ENCODE results near the gene TMEM179. TPM values are rescaled to one million over a fixed set of nuclear protein-coding genes. Genes with fewer than 3 reads are reported as not detected.

TMEM179 gene
- total RNA-seq, 3 donors from 2014 or later: 0.64 to 8.4 (median 0.82) TPM

- Histone ChIP-seq H3K4me1 (ENCODE audit: low read depth) (no peaks in the 10 kb centered on the region), H3K4me3 (no peak overlapping the region), H3K9me3 (no peaks in the 10 kb centered on the region), H3K36me3 (ENCODE audit: low read depth) (no peaks in the 10 kb centered on the region)
- intact Hi-C loops (cut with DNase I, micrococcal nuclease): no loop called here
- ATAC-seq: no peak
- DNase-seq: peak in 1 of 3 donors; percentile 16
- no peak for TF ChIP-seq CTCF (IDR thresholded peaks at IDR 0.05)
These were observed 55.6 kb downstream of the TMEM179 start for GRCh38 chr14:104548802-104549535.

GRCh38 chr14:104547998-104548700 lies 56.4 kb downstream of the TMEM179 start:
- DNase-seq (peak in 1 of 3 donors; percentile 14), ATAC-seq (no peak)
- Histone ChIP-seq H3K4me3 (no peak overlapping the region), H3K9me3 (no peaks in the 10 kb centered on the region), H3K4me1 (ENCODE audit: low read depth) (no peaks in the 10 kb centered on the region), H3K36me3 (ENCODE audit: low read depth) (no peaks in the 10 kb centered on the region)
- intact Hi-C loops (cut with DNase I, micrococcal nuclease): no loop called here
- no peak for TF ChIP-seq CTCF (IDR thresholded peaks at IDR 0.05)

- DNase-seq (peak in 1 of 3 donors; percentile 32), ATAC-seq (no peak)
- no peaks in the 10 kb centered on the region for H3K9me3 ChIP-seq
These were observed 57.1 kb downstream of the TMEM179 start for GRCh38 chr14:104547310-104547997.

DNA sequence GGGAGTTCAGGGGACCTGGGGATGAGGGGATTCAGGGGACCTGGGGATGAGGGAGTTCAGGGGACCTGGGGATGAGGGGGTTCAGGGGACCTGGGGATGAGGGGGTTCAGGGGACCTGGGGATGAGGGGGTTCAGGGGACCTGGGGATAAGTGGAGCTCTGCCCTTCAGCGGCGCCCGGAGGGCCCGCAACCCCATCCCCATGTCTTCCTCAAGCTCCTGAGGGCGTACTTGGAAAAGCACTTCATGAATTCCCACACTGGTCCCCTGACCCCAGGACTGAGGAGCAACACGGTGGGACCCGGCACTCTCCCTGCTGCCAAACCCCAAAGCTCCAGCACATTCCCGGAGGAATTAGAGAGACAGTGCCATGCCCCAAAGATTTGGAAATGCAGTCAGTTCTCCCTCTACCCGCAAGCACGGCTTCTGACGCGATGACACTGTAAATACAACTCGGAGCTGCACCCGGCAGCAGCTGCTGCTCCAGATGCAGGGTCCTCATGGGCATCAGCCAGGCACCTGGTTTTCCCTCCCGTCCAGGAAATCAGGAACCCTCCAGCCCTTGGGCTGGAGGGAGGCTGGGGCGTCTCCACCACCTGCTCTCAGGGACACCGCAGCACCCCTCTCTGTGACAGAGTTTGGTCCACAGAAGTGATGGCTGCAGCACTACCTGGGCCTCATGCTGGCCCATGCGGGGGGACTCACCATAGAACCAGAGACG lies 57.8 kb downstream of the TMEM179 start:
- no peaks in the 10 kb centered on the region for H3K4me1 ChIP-seq (ENCODE audit: low read depth)
- H3K4me3 ChIP-seq: no peak overlapping the region
- DNase-seq (peak in 1 of 3 donors; percentile 17), ATAC-seq (no peak)
- no peak for TF ChIP-seq CTCF (IDR thresholded peaks at IDR 0.05)
- H3K36me3 ChIP-seq (ENCODE audit: low read depth): no peaks in the 10 kb centered on the region
- H3K9me3 ChIP-seq: no peaks in the 10 kb centered on the region
- intact Hi-C loops (cut with DNase I, micrococcal nuclease): no loop called here

More at GRCh38 chr14:104547310-104547997, 57.1 kb downstream of the TMEM179 start:
- Histone ChIP-seq H3K4me1 (ENCODE audit: low read depth) (no peaks in the 10 kb centered on the region), H3K36me3 (ENCODE audit: low read depth) (no peaks in the 10 kb centered on the region), H3K4me3 (no peak overlapping the region)
- no peak for TF ChIP-seq CTCF (IDR thresholded peaks at IDR 0.05)
- intact Hi-C loops (cut with DNase I, micrococcal nuclease): no loop called here

DNA sequence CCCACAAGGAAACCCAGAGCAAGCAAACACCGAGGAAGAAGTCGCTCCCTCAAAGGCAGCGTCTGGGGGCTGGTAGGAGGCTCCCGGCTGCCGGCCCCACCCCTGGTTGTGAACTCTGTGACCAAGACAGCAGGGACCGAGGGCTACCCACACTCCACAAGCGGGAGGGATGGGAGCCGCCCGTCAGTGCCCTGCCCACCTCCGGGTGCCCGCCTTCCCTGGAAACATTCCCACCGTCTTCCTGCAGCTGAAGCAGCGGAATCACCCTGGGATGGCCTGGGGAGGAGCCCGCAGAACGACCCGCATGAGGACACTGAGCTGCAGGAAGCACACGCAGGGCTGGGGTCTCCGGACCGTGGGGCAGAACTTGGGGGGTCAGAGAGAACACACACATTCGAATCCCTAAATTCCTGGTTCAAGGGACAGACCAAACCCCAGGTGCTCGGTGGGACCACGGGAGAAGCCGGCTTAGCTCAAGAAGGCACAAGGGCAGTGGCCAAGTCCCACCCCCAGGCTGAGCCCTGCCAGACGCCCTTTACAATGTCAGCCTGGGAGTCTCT lies 58.5 kb downstream of the TMEM179 start:
- intact Hi-C loops (cut with DNase I, micrococcal nuclease): no loop called here
- TF ChIP-seq CTCF (IDR thresholded peaks at IDR 0.05): no peak
- Histone ChIP-seq H3K9me3 (no peaks in the 10 kb centered on the region), H3K4me3 (no peak overlapping the region), H3K4me1 (ENCODE audit: low read depth) (no peaks in the 10 kb centered on the region), H3K36me3 (ENCODE audit: low read depth) (no peaks in the 10 kb centered on the region)
- DNase-seq: peak in 1 of 3 donors; percentile 42
- ATAC-seq: no peak

All from mucosa of descending colon (tissue), 3 donors.